SU-DHL-6 (cell line): Measurements from ENCODE around the gene NOL9.

Experiments used
- H2AFZ ChIP-seq: fragments of 200-600 bp; sonication (generic); 2 replicates; pipeline ENCODE4 v1.6.1; 2014; ENCODE audit warnings: low read depth, mild to moderate bottlenecking, moderate library complexity, mixed read lengths, antibody characterized with exemption, low read length; ENCODE audit not compliant: severe bottlenecking
- H3F3A ChIP-seq: fragments of 200-600 bp; shearing (Covaris generic); 2 replicates; pipeline ENCODE4 v1.6.0; 2016; ENCODE audit warnings: antibody characterized with exemption, mild to moderate bottlenecking; ENCODE audit not compliant: insufficient read depth
- H3K27ac ChIP-seq: fragments of 200-600 bp; sonication (generic); 2 replicates; pipeline ENCODE4 v1.5.1; 2016; ENCODE audit warnings: low read depth, mild to moderate bottlenecking, low read length, moderate library complexity, mixed read lengths
- H3K27me3 ChIP-seq: fragments of 200-600 bp; sonication (generic), shearing (Covaris generic); 2 replicates; pipeline ENCODE4 v1.6.0; 2014; ENCODE audit warnings: mild to moderate bottlenecking, low read length
- H3K36me3 ChIP-seq: fragments of 200-600 bp; sonication (generic); 2 replicates; pipeline ENCODE4 v1.6.1; 2014; ENCODE audit warnings: mild to moderate bottlenecking, low read length, mixed read lengths
- H3K4me2 ChIP-seq: fragments of 300-600, 200-600 bp; shearing (Covaris generic), sonication (generic); 2 replicates; pipeline ENCODE4 v1.6.0; 2014; ENCODE audit warnings: low read length, low read depth, mild to moderate bottlenecking; ENCODE audit not compliant: poor library complexity, severe bottlenecking
- H3K4me3 ChIP-seq: fragments of 200-600 bp; sonication (generic); 2 replicates; pipeline ENCODE4 v1.5.1; 2014; ENCODE audit warnings: antibody characterized with exemption, low read length, mild to moderate bottlenecking, mixed read lengths; ENCODE audit not compliant: insufficient read depth, poor library complexity, severe bottlenecking
- H3K79me2 ChIP-seq: fragments of 200-600 bp; sonication (generic); 2 replicates; pipeline ENCODE4 v1.6.1; 2014; ENCODE audit warnings: mild to moderate bottlenecking, low read length, moderate library complexity; ENCODE audit not compliant: insufficient read depth
- H3K9ac ChIP-seq: fragments of 200-600 bp; sonication (generic); 2 replicates; pipeline ENCODE4 v1.7.0; 2014; ENCODE audit warnings: mild to moderate bottlenecking, low read length
- H3K9me2 ChIP-seq: fragments of 200-600 bp; sonication (generic); replicated peaks from 2 replicates; pipeline ENCODE4 v1.6.1; 2014; ENCODE audit warnings: low read length; ENCODE audit not compliant: insufficient read depth
- H3K9me3 ChIP-seq: fragments of 200-600 bp; sonication (generic); 2 replicates; pipeline ENCODE4 v1.6.1; 2014; ENCODE audit warnings: low read length, mixed read lengths; ENCODE audit not compliant: insufficient read depth
- H4K20me1 ChIP-seq: fragments of 200-600 bp; sonication (generic); 2 replicates; pipeline ENCODE4 v1.6.1; 2014; ENCODE audit warnings: low read depth, mild to moderate bottlenecking, antibody characterized with exemption, low read length, moderate library complexity, mixed read lengths
- EZH2phosphoT487 ChIP-seq: fragments of 200-600 bp; sonication (generic), shearing (Covaris generic); conservative IDR thresholded peaks from 2 replicates; pipeline ENCODE4 v1.6.1; 2018; ENCODE audit warnings: mild to moderate bottlenecking, antibody characterized with exemption, low read length, moderate library complexity, mixed read lengths
- TF ChIP-seq, protein P1 (sequence below): fragments of 200-600 bp; sonication (generic); IDR thresholded peaks from one replicate; pipeline ENCODE4 v1.5.1; 2017; ENCODE audit warnings: antibody characterized with exemption, mild to moderate bottlenecking, low read length, moderate library complexity; ENCODE audit not compliant: insufficient read depth, poor library complexity, severe bottlenecking

The NOL9 gene

DNA sequence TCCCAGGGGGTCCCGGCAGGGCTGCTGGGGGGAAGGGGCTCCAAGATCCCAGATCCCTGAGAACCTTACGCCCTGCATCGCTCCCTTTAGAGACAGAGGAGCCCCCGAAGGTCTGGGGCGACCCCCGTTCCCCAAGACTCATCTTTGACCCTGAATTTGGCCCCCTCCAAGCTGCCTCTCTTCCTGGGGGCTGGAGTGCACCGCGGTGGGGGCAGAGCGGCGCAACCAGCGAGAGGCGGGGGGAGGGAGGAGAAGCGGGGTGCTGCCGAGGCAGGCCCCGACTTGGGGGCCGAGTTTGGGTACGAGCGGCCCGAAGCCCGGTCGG is 57.5 kb downstream of the NOL9 start:
- Histone ChIP-seq H2AFZ (no peak overlapping the region), H3K9me2 (no peaks in the 10 kb centered on the region), H3K27me3 (no peaks in the 10 kb centered on the region), H3K4me3 (no peak overlapping the region), H4K20me1 (no peaks in the 10 kb centered on the region), H3K36me3 (no peaks in the 10 kb centered on the region), H3K9ac (no peak overlapping the region), H3K9me3 (no peaks in the 10 kb centered on the region), H3K79me2 (no peaks in the 10 kb centered on the region), H3K4me2 (peak overlapping the region; percentile 23), H3K27ac (no peak overlapping the region), H3F3A (no peaks in the 10 kb centered on the region)
- TF ChIP-seq, protein P1, sequence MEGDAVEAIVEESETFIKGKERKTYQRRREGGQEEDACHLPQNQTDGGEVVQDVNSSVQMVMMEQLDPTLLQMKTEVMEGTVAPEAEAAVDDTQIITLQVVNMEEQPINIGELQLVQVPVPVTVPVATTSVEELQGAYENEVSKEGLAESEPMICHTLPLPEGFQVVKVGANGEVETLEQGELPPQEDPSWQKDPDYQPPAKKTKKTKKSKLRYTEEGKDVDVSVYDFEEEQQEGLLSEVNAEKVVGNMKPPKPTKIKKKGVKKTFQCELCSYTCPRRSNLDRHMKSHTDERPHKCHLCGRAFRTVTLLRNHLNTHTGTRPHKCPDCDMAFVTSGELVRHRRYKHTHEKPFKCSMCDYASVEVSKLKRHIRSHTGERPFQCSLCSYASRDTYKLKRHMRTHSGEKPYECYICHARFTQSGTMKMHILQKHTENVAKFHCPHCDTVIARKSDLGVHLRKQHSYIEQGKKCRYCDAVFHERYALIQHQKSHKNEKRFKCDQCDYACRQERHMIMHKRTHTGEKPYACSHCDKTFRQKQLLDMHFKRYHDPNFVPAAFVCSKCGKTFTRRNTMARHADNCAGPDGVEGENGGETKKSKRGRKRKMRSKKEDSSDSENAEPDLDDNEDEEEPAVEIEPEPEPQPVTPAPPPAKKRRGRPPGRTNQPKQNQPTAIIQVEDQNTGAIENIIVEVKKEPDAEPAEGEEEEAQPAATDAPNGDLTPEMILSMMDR, result no peak
- no peak for TF ChIP-seq EZH2phosphoT487

GRCh38 chr1:6496365-6496721 is 58.0 kb downstream of the NOL9 start:
- Histone ChIP-seq H4K20me1 (no peaks in the 10 kb centered on the region), H3K27me3 (no peaks in the 10 kb centered on the region), H3K9me3 (no peaks in the 10 kb centered on the region), H3K9ac (no peak overlapping the region), H2AFZ (no peak overlapping the region), H3K9me2 (no peaks in the 10 kb centered on the region), H3K4me3 (no peak overlapping the region), H3K27ac (no peak overlapping the region), H3K36me3 (no peaks in the 10 kb centered on the region), H3K4me2 (no peak overlapping the region), H3K79me2 (no peaks in the 10 kb centered on the region), H3F3A (no peaks in the 10 kb centered on the region)
- TF ChIP-seq EZH2phosphoT487, result no peak

DNA sequence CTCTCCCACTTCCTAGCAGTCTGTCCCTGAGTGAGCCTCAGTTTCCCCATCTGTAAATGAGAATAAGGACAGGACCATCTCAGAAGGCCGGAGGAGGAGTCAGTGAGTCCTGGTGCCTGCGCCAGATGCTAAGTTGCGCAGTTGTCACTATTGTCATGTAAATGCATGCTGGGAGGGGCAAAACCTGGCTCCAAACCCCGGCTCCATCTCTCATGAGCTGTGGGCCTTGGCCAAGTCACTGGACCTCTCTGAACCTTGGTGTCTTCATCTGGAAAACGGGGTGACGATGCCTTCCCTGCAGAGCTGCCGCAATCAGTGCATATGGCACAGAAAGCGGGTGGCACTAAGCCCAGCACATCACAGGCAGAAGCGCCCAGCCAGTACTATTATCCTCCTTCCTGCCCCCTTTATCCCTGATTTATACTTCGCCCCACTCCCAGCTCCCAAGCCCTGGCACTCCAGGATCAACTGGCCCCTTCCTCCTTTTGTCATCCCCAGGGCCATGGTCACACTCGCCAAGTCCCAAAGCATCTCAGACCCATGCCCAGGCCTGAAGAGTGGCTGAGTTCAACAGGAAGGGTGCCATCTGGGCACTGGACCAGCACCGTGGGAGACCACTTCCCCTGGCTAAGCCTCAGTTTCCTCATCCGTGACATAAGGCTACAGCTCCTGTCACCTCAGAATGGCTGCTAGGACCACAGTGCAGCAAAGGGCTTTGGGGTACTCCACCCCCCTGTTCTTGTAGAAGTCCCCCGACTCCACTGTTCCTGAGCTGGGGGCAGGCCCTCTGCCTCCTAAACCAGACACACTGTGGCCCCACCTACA is 58.6 kb downstream of the NOL9 start:
- H3K27me3 ChIP-seq, result no peaks in the 10 kb centered on the region
- no peak overlapping the region for H3K27ac ChIP-seq
- no peak overlapping the region for H3K4me2 ChIP-seq

GRCh38 chr1:6495041-6495441 is 59.3 kb downstream of the NOL9 start:
- no peak for TF ChIP-seq EZH2phosphoT487
- TF ChIP-seq, protein P1, result no peak
- Histone ChIP-seq H3K9ac (no peak overlapping the region), H4K20me1 (no peaks in the 10 kb centered on the region), H3K4me3 (no peak overlapping the region), H3F3A (no peaks in the 10 kb centered on the region), H3K9me2 (no peaks in the 10 kb centered on the region), H3K27me3 (no peaks in the 10 kb centered on the region), H2AFZ (no peak overlapping the region), H3K9me3 (no peaks in the 10 kb centered on the region), H3K4me2 (no peak overlapping the region), H3K27ac (no peak overlapping the region), H3K36me3 (no peaks in the 10 kb centered on the region), H3K79me2 (no peaks in the 10 kb centered on the region)

More for the DNA sequence above, 58.6 kb downstream of the NOL9 start:
- TF ChIP-seq, protein P1, result no peak
- no peak for TF ChIP-seq EZH2phosphoT487
- H3K36me3 ChIP-seq, result no peaks in the 10 kb centered on the region
- H4K20me1 ChIP-seq, result no peaks in the 10 kb centered on the region
- no peak overlapping the region for H2AFZ ChIP-seq
- H3K79me2 ChIP-seq, result no peaks in the 10 kb centered on the region
- H3F3A ChIP-seq, result no peaks in the 10 kb centered on the region
- no peak overlapping the region for H3K9ac ChIP-seq
- H3K9me3 ChIP-seq, result no peaks in the 10 kb centered on the region
- no peak overlapping the region for H3K4me3 ChIP-seq
- no peaks in the 10 kb centered on the region for H3K9me2 ChIP-seq
